Heart right ventricle (tissue), 16 donors: ENCODE data around the gene TBX1. TPM values are rescaled to one million over a fixed set of nuclear protein-coding genes. Genes with fewer than 3 reads are reported as not detected.

Experiments
- ATAC-seq, 8 donors: fragments of 200-7000 bp; cut with Tn5 transposase; one replicate each; pipeline ENCODE4 v1.9.1; 2020; ENCODE audit warnings: mild to moderate bottlenecking in 8 of 8, moderate library complexity in 8 of 8, moderate number of reproducible peaks in 1 of 8
- DNase-seq, 2 donors: peaks; one replicate each; pipeline ENCODE4 v3.0.0-alpha.2; 2020
- H3K27ac ChIP-seq, 10 donors: fragments of 200-600 bp; sonication (generic) in 2 of 10; one replicate each; pipeline versions ENCODE4 v1.5.0 to v1.8.0; 2020 to 2022; ENCODE audit warnings: mild to moderate bottlenecking in 3 of 10
- H3K27me3 ChIP-seq, 7 donors: fragments of 200-600 bp; one replicate each; pipeline ENCODE4 v1.8.0; 2021 to 2022; ENCODE audit warnings: mild to moderate bottlenecking in 2 of 7
- H3K36me3 ChIP-seq, 9 donors: fragments of 200-600 bp; sonication (generic) in 1 of 9; one replicate each; pipeline versions ENCODE4 v1.5.0 to v1.8.0; 2020 to 2022; ENCODE audit warnings: mild to moderate bottlenecking in 2 of 9
- H3K4me1 ChIP-seq, 9 donors: fragments of 200-600 bp; sonication (generic) in 1 of 9; one replicate each; pipeline versions ENCODE4 v1.5.0 to v1.8.0; 2020 to 2022; ENCODE audit warnings: mild to moderate bottlenecking in 4 of 9
- H3K4me3 ChIP-seq, 10 donors: fragments of 200-600 bp; sonication (generic) in 2 of 10; one replicate each; pipeline versions ENCODE4 v1.5.0 to v1.8.0; 2020 to 2022; ENCODE audit warnings: mild to moderate bottlenecking in 7 of 10, moderate library complexity in 2 of 10
- H3K9me3 ChIP-seq, 11 donors: fragments of 200-600 bp in 10 of 11; sonication (generic) in 2 of 11; one replicate each; pipeline versions ENCODE4 v1.5.0 to v1.8.0; 2013 to 2022; ENCODE audit warnings: mild to moderate bottlenecking in 2 of 11, control low read depth in 1 of 11, moderate library complexity in 1 of 11
- WGBS, 2 donors: extraction: QIAGEN DNeasy Blood & Tissue Kit; methylation state at CpG; one replicate each; pipeline ENCODE4 v1.1.7; 2013; ENCODE audit warnings: inconsistent platforms in 1 of 2; 5-methylcytosine and 5-hydroxymethylcytosine counted together
- intact Hi-C, 10 donors: fragments of 100-400 bp; cut with DNase I; formaldehyde crosslinking; loops; one replicate each; pipeline versions ENCODE4 v1.11.1 to v1.14.2; 2022
- polyA plus RNA-seq, 2 donors: library from polyadenylated mRNA; stranded (reverse); fragments of 200-250 nt; gene quantifications; one replicate each; pipeline ENCODE4 v1.2.3, GENCODE V29; 2013
- total RNA-seq, 10 donors: library from RNA; stranded (reverse); fragmentation: NEBNext Ultra II Directional in 3 of 10; extraction: Animal tissue kit (Norgen Biotek cat#: 25700) in 3 of 10; gene quantifications; one replicate each; pipeline versions ENCODE4 v1.2.1 to v1.2.4, GENCODE V29; 2021 to 2023
- TF ChIP-seq, protein P1 (sequence below), 9 donors: fragments of 200-600 bp; sonication (generic) in 2 of 9; IDR thresholded peaks; one replicate each; pipeline versions ENCODE4 v1.5.0 to v1.8.0; 2021 to 2022; ENCODE audit warnings: antibody characterized with exemption in 9 of 9, mild to moderate bottlenecking in 5 of 9, moderate library complexity in 1 of 9
- donor health status: Arrhythmogenic right ventricular cardiomyopathy.
- donor health status: ischemic (EF 13 %, LVEDD 7.1; RV severe dilation, severe dysfunction).
- donor health status: healthy with polysubstance abuse.
- donor health status: DM: no; HTN: yes; CAD: no.
- donor health status: DM: no; HTN: no; CAD: no.
- donor health status: ischemic (EF 25% LVEDD 6.9; RV normal size, moderate dysfunction).
- donor health status: ischemic (EF 25% LVEDD 5.7; RV mildly dilated, moderate dysfunction).
- donor health status: healthy.
- donor health status: DM: yes; HTN: yes; CAD: no.
- donor health status: Ischemic cardiomyopathy.
- donor health status: ischemic (EF 35%, LVEDD 5.7; RV mildly dilated, moderate dysfunction).
- donor health status: nonischemic (EF 11% LVEDD 7.7; RV severe dilation, severe dysfunction).
- donor health status: DM: yes; HTN: yes; CAD: no.
- donor health status: PGD.
- donor health status: ischemic (EF 29% LVEDD 5.4; RV normal size, mild dysfunction).
- donor health status: nonischemic (EF 23%, LVEDD 6.1; RV moderate dilation, normal function).

Gene TBX1
- total and polyA plus RNA-seq, 12 donors, result 0.53 to 1.8 (median 0.98) TPM

DNA sequence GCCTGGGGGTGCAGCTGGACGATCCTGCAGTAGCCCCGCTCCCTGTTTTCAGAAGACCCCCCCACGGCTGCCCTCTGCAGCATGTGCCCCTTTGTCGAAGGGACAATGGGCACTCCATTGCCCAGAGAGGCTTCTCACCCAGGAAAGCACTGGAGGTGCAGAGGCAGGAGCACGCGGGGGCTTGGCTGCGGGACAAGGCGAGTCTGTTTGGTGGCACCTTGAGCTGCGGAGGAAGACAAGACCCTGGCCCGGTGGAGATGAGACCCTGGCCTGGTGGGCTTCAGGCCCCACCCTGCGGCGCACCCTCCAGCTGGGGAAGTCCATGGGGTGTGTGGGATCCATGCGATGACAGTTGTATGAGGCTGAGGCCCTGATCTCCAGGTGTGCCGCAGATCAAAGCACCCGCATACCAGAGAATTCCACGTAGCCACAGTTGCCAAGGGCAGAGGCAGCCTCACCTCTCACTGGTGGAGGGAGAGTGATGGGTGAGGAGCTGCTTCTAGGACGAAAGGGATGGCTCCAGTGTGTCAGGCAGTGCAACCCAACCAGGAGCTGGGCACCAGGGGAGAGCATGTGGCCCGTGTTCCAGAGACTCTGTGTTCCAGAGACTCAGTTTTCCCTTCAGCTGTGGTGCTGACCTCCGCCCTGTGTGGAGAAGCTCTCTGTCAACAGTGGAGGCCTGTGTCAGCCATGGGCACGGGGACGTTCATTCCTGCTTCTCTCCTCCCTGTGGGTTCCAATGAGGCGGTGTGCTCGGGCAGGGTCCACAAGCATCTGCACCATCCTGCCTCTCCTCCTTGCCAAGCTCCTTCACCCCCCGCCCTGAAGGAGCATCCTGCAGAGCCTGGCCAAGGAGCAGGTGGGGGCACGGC lies 10.0 kb downstream of the TBX1 start:
- Histone ChIP-seq H3K4me3 (no peak overlapping the region), H3K27me3 (peaks cover 44 to 92% (median 86%) of the 10 kb centered on the region in 7 donors), H3K36me3 (no peaks in the 10 kb centered on the region), H3K27ac (no peak overlapping the region), H3K9me3 (no peaks in the 10 kb centered on the region), H3K4me1 (peaks cover 7 to 37% (median 25%) of the 10 kb centered on the region in 9 donors)
- intact Hi-C loops, result loop anchor here in 1 of 10 donors (10.0 kb wide), 1 partner anchor 74 kb away; no protein-coding TSS in a partner anchor
- DNase-seq, result peak in 1 of 2 donors; percentile 10
- TF ChIP-seq, protein P1, sequence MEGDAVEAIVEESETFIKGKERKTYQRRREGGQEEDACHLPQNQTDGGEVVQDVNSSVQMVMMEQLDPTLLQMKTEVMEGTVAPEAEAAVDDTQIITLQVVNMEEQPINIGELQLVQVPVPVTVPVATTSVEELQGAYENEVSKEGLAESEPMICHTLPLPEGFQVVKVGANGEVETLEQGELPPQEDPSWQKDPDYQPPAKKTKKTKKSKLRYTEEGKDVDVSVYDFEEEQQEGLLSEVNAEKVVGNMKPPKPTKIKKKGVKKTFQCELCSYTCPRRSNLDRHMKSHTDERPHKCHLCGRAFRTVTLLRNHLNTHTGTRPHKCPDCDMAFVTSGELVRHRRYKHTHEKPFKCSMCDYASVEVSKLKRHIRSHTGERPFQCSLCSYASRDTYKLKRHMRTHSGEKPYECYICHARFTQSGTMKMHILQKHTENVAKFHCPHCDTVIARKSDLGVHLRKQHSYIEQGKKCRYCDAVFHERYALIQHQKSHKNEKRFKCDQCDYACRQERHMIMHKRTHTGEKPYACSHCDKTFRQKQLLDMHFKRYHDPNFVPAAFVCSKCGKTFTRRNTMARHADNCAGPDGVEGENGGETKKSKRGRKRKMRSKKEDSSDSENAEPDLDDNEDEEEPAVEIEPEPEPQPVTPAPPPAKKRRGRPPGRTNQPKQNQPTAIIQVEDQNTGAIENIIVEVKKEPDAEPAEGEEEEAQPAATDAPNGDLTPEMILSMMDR (IDR thresholded peaks at IDR 0.05), result no peak
- ATAC-seq, result no peak
- 88 to 89% methylated on average over 24 to 25 of the region's 25 CpGs for WGBS, 2 donors

DNA sequence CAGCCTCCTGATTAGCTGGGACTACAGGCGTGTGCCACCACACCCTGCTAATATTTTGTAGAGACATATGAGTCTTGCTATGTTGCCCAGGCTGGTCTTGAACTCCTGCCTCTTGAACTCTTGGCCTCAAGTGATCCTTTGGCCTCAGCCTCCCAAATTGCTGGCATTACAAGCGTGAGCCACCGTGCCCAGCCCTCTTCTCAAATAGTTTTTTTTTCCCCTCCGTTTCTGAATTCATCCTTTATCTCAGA lies 11.8 kb downstream of the TBX1 start:
- intact Hi-C loops, result loop anchor here in 1 of 10 donors (10.0 kb wide), 1 partner anchor 72 kb away; no protein-coding TSS in a partner anchor
- peaks cover 0 to 29% (median 18%) of the 10 kb centered on the region in 9 donors for H3K4me1 ChIP-seq
- H3K36me3 ChIP-seq, result no peaks in the 10 kb centered on the region
- H3K9me3 ChIP-seq, result no peaks in the 10 kb centered on the region
- H3K27me3 ChIP-seq, result peaks cover 35 to 87% (median 70%) of the 10 kb centered on the region in 7 donors
- WGBS, 2 donors, result 59 to 67% methylated on average over 4 of the region's 4 CpGs
- TF ChIP-seq, protein P1 (IDR thresholded peaks at IDR 0.05), result no peak
- DNase-seq, result no peak
- H3K27ac ChIP-seq, result no peak overlapping the region
- no peak for ATAC-seq
- no peak overlapping the region for H3K4me3 ChIP-seq

DNA sequence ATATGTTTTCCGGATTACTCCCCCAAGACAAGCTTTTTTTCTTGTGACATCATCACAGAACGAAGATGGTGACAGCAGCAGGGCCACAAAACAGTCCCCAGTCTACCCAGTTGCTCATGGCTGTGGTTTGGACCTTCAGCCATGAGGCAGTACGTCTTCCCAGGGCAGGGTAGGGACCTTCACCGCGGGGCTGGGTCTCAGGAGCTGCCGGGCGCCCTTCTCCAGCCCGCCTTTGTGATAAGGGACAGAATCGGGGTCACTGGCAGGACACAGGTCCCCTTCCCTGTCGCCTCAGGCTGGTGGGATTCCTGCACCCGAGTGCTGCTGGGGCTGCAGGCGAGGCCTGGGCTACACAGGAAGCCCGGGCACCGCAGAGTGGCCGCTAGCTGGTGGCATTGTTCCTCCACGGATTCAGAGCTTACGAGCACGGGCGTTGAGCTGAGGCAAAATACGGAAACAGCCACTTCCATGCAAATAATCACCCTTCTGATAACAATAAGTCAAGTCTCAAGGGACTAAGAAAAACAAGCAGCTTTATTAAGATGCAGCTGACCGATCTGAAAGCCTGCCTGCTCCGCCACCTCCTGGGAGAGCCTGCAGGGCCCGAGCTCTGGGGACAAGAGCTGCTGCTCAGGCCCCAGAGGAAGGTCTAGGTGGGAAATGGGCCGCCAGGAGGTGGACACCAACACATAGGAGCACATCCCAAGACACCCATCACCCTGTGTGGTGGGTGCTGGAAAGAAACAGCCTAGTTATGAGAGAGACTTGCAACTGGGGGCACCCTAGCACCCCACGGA lies 12.3 kb downstream of the TBX1 start:
- H3K36me3 ChIP-seq, result no peaks in the 10 kb centered on the region
- ATAC-seq (peak in 6 of 8 donors; percentile 38 to 65 (median 54)), DNase-seq (peak in 1 of 2 donors; percentile 38)
- no peaks in the 10 kb centered on the region for H3K9me3 ChIP-seq
- H3K4me3 ChIP-seq, result peak overlapping the region in 1 of 10 donors; percentile 5
- peaks cover 0 to 24% (median 13%) of the 10 kb centered on the region in 9 donors for H3K4me1 ChIP-seq
- WGBS, 2 donors, result 46% methylated on average over 25 of the region's 25 CpGs
- TF ChIP-seq, protein P1 (IDR thresholded peaks at IDR 0.05), result peak in 4 of 9 donors; percentile 12 to 30 (median 20)
- H3K27ac ChIP-seq, result no peak overlapping the region
- intact Hi-C loops, result loop anchor here in 1 of 10 donors (10.0 kb wide), 1 partner anchor 72 kb away; no protein-coding TSS in a partner anchor
- H3K27me3 ChIP-seq, result peaks cover 30 to 83% (median 70%) of the 10 kb centered on the region in 7 donors

DNA sequence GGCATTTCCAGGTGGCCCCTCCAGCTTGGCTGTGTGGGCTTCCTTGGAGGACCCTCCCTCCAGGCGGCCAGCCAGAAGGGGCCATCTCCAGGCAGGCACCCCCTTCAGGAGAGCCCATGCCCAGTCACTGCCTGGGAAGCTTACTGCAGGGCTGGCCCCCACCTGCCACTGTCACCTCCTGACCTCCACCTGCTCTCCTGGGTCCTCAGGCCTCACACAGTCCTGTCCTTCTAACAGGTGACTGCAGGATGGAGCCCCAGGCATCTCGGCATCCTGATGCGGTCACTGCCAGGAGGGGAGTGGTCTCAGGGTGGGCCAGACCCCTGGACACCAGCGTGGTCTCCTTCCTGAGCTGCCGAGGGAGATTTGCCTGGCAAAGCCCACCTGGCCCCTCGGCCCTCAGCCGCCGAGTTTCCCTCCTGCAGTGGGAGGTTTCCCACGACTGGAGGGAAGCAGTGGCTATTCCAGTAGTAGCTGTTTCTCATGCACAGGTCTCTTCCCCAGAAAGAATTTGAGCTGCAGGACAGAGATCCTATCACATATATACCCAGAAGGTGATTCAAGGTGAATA lies 13.0 kb downstream of the TBX1 start:
- peaks cover 0 to 17% (median 7%) of the 10 kb centered on the region in 9 donors for H3K4me1 ChIP-seq
- no peak overlapping the region for H3K4me3 ChIP-seq
- no peaks in the 10 kb centered on the region for H3K36me3 ChIP-seq
- DNase-seq, result no peak
- no peaks in the 10 kb centered on the region for H3K9me3 ChIP-seq
- ATAC-seq, result peak in 1 of 8 donors; percentile 25
- peaks cover 23 to 83% (median 70%) of the 10 kb centered on the region in 7 donors for H3K27me3 ChIP-seq
- no peak overlapping the region for H3K27ac ChIP-seq
- intact Hi-C loops, result loop anchor here in 1 of 10 donors (10.0 kb wide), 1 partner anchor 71 kb away; no protein-coding TSS in a partner anchor
- 69 to 76% methylated on average over 9 of the region's 9 CpGs for WGBS, 2 donors
- TF ChIP-seq, protein P1 (IDR thresholded peaks at IDR 0.05), result no peak
